ENCODE data around the gene TCF12. TPM values are rescaled to one million over a fixed set of nuclear protein-coding genes. Genes with fewer than 3 reads are reported as not detected.

Gene TCF12
- polyA plus RNA-seq, 1 donor, result 69.4 TPM

DNA sequence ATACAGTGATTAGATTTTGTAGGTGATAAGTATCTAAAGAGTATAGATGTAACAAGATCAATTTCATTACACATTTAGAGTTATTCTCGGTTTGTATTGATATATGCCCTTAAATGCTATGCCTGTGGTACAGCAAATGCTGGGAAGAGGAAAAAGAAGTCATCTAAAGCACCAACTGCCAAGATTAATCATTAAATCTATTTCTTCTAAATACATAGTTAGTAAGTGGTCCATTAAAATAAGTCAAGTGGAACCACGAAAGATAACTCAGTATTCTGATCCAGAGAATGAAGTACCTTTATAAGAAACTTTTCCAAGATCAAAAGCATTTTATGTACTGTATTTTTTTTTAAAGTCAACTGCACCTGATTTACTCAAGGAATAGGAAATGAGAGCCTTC, 315.7 kb downstream of the TCF12 start:
- H3K4me1 ChIP-seq (ENCODE audit: control insufficient read depth, insufficient read depth, low read length), result no peaks in the 10 kb centered on the region
- H3K27ac ChIP-seq (ENCODE audit: low read length), result no peak overlapping the region
- H3K27me3 ChIP-seq (ENCODE audit: control insufficient read depth, insufficient read depth, low read length), result no peaks in the 10 kb centered on the region
- 100% methylated on average over 2 of the region's 2 CpGs for WGBS (ENCODE audit: insufficient coverage, low lambda C conversion rate)
- peaks cover 33% of the 10 kb centered on the region for H3K36me3 ChIP-seq (ENCODE audit: control insufficient read depth, insufficient read depth, low read length)
- H3K4me3 ChIP-seq (ENCODE audit: low read length), result no peak overlapping the region
- DNase-seq, result no peak
- no peaks in the 10 kb centered on the region for H3K9me3 ChIP-seq (ENCODE audit: control insufficient read depth, low read depth, low read length)

DNA sequence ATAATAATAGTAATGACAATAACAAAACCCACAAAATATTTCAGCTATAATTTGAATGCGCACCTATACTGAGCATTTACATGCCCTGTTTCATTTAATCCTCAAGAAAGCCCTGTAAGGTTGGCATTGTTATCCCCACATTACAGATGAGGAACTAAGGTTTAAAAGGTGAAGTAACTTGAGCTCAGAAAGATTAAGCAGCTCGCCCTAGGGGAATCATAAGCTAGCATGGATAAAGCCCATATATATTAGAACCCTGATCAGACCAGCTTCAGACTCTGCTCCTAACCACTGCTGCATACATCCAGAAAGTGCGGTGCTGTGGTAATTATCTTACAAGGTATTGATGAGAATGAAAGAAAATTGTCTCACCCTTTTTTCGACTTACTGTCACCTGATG, 316.7 kb downstream of the TCF12 start:
- Histone ChIP-seq H3K9me3 (ENCODE audit: control insufficient read depth, low read depth, low read length) (no peaks in the 10 kb centered on the region), H3K4me1 (ENCODE audit: control insufficient read depth, insufficient read depth, low read length) (no peaks in the 10 kb centered on the region), H3K27me3 (ENCODE audit: control insufficient read depth, insufficient read depth, low read length) (no peaks in the 10 kb centered on the region), H3K27ac (ENCODE audit: low read length) (no peak overlapping the region), H3K36me3 (ENCODE audit: control insufficient read depth, insufficient read depth, low read length) (peaks cover 33% of the 10 kb centered on the region), H3K4me3 (ENCODE audit: low read length) (no peak overlapping the region)
- 100% methylated on average over 1 of the region's 4 CpGs for WGBS (ENCODE audit: insufficient coverage, low lambda C conversion rate)
- DNase-seq, result no peak

DNA sequence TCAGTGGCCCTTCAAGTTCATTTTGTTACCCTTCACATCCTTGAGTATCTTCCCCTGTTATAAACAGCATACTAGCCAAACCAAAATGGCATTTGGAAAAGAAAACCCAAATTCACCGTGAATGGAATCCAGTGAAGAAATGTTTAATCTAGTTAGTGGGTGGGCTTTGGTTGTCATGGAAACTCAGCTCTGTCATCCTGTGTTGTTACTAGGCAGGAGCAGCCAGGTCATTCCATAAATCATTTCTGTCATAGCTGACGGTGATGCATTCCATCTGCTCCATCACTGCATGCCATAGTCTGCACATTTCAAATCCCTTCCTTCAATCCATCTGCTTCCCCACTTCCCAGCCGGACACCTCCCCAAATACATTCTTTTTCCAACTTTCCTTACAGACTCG, 317.4 kb downstream of the TCF12 start:
- peaks cover 33% of the 10 kb centered on the region for H3K36me3 ChIP-seq (ENCODE audit: control insufficient read depth, insufficient read depth, low read length)
- H3K27ac ChIP-seq (ENCODE audit: low read length), result no peak overlapping the region
- H3K27me3 ChIP-seq (ENCODE audit: control insufficient read depth, insufficient read depth, low read length), result no peaks in the 10 kb centered on the region
- H3K9me3 ChIP-seq (ENCODE audit: control insufficient read depth, low read depth, low read length), result no peaks in the 10 kb centered on the region
- H3K4me1 ChIP-seq (ENCODE audit: control insufficient read depth, insufficient read depth, low read length), result no peaks in the 10 kb centered on the region
- DNase-seq, result peak in 1 of 2 donors; percentile 24
- no peak overlapping the region for H3K4me3 ChIP-seq (ENCODE audit: low read length)
- WGBS (ENCODE audit: insufficient coverage, low lambda C conversion rate), result 85% methylated on average over 2 of the region's 4 CpGs

DNA sequence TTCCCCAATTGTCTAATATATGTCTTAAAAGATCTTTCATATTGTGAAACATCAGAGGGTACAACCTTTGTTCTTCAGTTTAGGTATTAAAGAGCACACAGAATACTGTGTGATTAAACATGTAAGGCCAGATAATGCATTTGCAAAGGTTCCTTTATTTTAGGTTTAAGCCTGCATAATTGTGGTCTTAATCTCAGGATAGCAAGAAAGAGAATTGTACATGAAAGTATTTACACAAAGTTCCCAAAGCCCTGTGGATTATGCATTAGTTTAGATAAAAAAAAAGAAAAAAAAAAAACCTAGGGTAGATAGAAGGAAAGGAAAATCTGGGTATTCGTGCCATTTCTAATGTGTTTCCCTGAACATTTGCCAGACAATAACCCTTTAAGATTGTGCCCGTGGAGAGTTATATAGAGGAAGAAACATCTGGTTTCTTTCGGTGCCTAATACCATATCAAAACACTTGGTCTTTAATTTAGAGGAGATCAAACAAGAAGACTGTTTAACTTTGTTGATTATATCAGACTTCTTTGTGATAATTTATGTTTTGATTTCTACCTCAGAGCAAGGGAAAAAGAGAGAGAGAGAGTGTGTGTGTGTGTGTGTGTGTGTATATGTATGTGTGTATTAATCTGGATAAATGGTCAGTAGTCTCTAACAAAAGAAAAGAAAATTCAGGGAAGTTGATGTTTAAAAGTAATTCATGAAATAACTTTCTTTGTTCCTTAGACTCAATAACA, 318.3 kb downstream of the TCF12 start:
- no peak overlapping the region for H3K27ac ChIP-seq (ENCODE audit: low read length)
- H3K36me3 ChIP-seq (ENCODE audit: control insufficient read depth, insufficient read depth, low read length), result peaks cover 33% of the 10 kb centered on the region
- H3K9me3 ChIP-seq (ENCODE audit: control insufficient read depth, low read depth, low read length), result no peaks in the 10 kb centered on the region
- H3K27me3 ChIP-seq (ENCODE audit: control insufficient read depth, insufficient read depth, low read length), result no peaks in the 10 kb centered on the region
- H3K4me1 ChIP-seq (ENCODE audit: control insufficient read depth, insufficient read depth, low read length), result no peaks in the 10 kb centered on the region
- no peak for DNase-seq
- 40% methylated on average over 1 of the region's 3 CpGs for WGBS (ENCODE audit: insufficient coverage, low lambda C conversion rate)
- H3K4me3 ChIP-seq (ENCODE audit: low read length), result no peak overlapping the region

DNA sequence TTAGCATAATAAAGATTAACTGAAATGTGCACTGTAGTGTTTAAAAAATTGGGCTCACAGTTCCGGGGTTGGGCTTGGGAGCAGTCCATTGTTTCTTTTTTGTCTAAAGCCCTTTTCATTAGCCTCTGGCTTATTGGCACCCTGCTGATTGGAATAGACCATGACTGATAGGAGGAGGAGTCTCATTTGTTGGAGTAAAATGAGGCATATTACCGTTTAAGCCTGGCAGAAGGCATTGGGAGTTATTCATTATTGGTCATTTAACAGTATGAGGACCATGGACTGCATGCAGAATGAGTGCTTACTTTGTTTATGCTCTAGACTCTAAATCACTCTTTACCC, 318.8 kb downstream of the TCF12 start:
- no peaks in the 10 kb centered on the region for H3K27me3 ChIP-seq (ENCODE audit: control insufficient read depth, insufficient read depth, low read length)
- no peak for DNase-seq
- no peaks in the 10 kb centered on the region for H3K4me1 ChIP-seq (ENCODE audit: control insufficient read depth, insufficient read depth, low read length)
- no peaks in the 10 kb centered on the region for H3K9me3 ChIP-seq (ENCODE audit: control insufficient read depth, low read depth, low read length)
- H3K36me3 ChIP-seq (ENCODE audit: control insufficient read depth, insufficient read depth, low read length), result peaks cover 31% of the 10 kb centered on the region
- no peak overlapping the region for H3K27ac ChIP-seq (ENCODE audit: low read length)
- H3K4me3 ChIP-seq (ENCODE audit: low read length), result no peak overlapping the region
- WGBS (ENCODE audit: insufficient coverage, low lambda C conversion rate), result no CpG with 5 or more reads among the region's 2 CpGs

DNA sequence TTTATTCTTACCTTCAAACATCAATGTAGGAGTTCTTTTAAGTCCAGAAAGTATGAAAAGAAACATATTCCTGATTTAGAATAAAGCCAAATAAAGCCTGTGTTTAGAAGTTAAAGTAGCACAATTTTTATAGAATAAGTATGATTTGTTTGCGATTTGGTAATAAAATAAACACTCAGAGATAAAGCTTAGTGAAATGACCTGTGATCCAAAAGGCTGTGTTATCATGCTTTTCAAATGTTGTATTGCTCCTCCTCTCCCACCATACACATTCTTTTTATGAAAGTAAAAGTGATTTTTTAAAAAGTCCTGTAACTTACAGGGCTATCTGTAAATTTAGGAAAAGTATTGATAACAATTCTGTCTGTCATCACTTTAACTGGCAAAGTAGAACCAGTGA, 319.2 kb downstream of the TCF12 start:
- WGBS (ENCODE audit: insufficient coverage, low lambda C conversion rate), result no CpG with 5 or more reads among the region's 1 CpG
- no peaks in the 10 kb centered on the region for H3K27me3 ChIP-seq (ENCODE audit: control insufficient read depth, insufficient read depth, low read length)
- H3K4me1 ChIP-seq (ENCODE audit: control insufficient read depth, insufficient read depth, low read length), result no peaks in the 10 kb centered on the region
- no peak overlapping the region for H3K4me3 ChIP-seq (ENCODE audit: low read length)
- no peaks in the 10 kb centered on the region for H3K9me3 ChIP-seq (ENCODE audit: control insufficient read depth, low read depth, low read length)
- H3K27ac ChIP-seq (ENCODE audit: low read length), result no peak overlapping the region
- H3K36me3 ChIP-seq (ENCODE audit: control insufficient read depth, insufficient read depth, low read length), result peaks cover 29% of the 10 kb centered on the region
- DNase-seq, result no peak

DNA sequence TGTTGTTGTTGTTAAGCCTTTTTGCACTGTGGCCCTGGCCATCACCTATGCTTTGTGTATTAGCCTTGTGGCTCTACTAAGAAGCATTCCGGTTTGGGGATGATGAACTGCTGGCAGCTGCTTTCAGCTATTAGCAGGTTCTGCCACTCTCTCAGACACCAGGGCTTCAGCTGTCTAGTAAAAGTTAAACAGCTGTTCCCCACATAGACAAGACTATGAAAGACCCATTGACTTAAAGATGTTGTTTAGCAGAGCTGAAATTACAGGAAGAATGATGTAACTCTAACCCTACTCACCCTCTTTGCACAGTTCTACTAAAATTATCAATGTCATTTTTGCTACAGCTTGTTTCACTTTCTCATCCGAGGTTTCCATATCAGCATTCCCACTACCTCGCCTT, 326.7 kb downstream of the TCF12 start:
- Histone ChIP-seq H3K36me3 (ENCODE audit: control insufficient read depth, insufficient read depth, low read length) (peaks cover 39% of the 10 kb centered on the region), H3K27me3 (ENCODE audit: control insufficient read depth, insufficient read depth, low read length) (no peaks in the 10 kb centered on the region), H3K4me1 (ENCODE audit: control insufficient read depth, insufficient read depth, low read length) (no peaks in the 10 kb centered on the region), H3K4me3 (ENCODE audit: low read length) (no peak overlapping the region), H3K9me3 (ENCODE audit: control insufficient read depth, low read depth, low read length) (no peaks in the 10 kb centered on the region), H3K27ac (ENCODE audit: low read length) (no peak overlapping the region)
- peak in 1 of 2 donors; percentile 24 for DNase-seq
- no CpG with 5 or more reads among the region's 3 CpGs for WGBS (ENCODE audit: insufficient coverage, low lambda C conversion rate)

DNA sequence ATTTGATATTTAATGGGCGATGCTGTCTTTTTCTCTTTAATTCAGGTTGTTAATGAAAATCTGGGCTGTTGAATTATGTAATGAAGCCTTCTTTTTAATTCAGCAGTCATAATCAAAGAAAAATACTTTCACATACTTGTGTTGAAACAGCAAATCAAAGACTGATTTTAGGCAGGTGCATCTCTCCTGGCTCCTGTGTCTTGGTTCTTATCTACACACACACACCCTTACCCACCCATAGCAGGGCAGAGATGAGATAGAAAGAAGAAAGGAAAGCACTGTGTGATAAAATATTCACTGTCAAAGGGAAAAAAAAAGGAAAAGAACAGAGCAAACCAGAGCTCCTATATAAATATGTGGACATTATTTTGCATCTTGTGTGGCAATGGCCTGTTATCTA, 327.3 kb downstream of the TCF12 start:
- Histone ChIP-seq H3K36me3 (ENCODE audit: control insufficient read depth, insufficient read depth, low read length) (peaks cover 41% of the 10 kb centered on the region), H3K4me3 (ENCODE audit: low read length) (no peak overlapping the region), H3K27ac (ENCODE audit: low read length) (no peak overlapping the region), H3K4me1 (ENCODE audit: control insufficient read depth, insufficient read depth, low read length) (no peaks in the 10 kb centered on the region), H3K9me3 (ENCODE audit: control insufficient read depth, low read depth, low read length) (no peaks in the 10 kb centered on the region), H3K27me3 (ENCODE audit: control insufficient read depth, insufficient read depth, low read length) (no peaks in the 10 kb centered on the region)
- no CpG with 5 or more reads among the region's 1 CpG for WGBS (ENCODE audit: insufficient coverage, low lambda C conversion rate)
- no peak for DNase-seq

DNA sequence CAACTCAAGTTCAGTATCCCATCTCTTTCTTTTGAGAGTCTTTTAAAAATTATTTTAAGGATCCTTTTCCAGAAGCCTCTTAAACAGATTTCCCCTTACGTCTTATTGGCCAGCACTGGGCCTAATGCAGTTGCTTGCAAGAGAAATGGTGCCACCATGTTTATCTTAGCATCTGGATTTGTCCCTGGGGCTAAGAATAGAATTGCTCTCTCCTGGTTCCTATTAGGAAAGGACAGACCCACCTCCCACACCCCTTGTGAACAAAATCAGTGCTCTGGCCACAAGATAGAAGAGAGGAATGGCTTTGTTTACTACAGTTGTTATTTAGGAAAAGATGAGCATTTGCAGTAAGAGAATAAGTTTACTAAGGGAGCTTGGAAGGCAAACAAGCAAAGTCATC, 329.6 kb downstream of the TCF12 start:
- peaks cover 43% of the 10 kb centered on the region for H3K36me3 ChIP-seq (ENCODE audit: control insufficient read depth, insufficient read depth, low read length)

DNA sequence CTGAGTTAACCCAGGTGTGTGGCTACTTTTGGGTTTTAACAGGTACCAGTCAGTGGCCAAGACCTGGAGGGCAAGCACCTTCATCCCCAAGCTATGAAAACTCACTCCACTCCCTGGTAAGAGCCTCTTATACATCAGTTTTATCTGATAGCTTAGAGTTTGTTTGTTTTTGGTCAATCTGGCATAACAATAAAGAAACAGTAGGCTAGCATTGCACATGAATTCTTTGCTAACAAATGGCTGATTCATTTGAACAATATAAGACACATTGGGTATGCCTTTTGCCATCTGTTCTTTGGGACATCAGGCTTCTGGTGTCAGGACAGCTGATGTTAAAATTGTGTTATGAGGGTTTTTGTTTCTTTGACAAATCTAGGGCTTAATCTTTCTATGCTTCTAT, 332.9 kb downstream of the TCF12 start:
- no peak overlapping the region for H3K27ac ChIP-seq (ENCODE audit: low read length)
- no peak overlapping the region for H3K4me3 ChIP-seq (ENCODE audit: low read length)
- no peaks in the 10 kb centered on the region for H3K4me1 ChIP-seq (ENCODE audit: control insufficient read depth, insufficient read depth, low read length)
- H3K36me3 ChIP-seq (ENCODE audit: control insufficient read depth, insufficient read depth, low read length), result peaks cover 40% of the 10 kb centered on the region
- H3K27me3 ChIP-seq (ENCODE audit: control insufficient read depth, insufficient read depth, low read length), result no peaks in the 10 kb centered on the region
- no peaks in the 10 kb centered on the region for H3K9me3 ChIP-seq (ENCODE audit: control insufficient read depth, low read depth, low read length)
- no peak for DNase-seq

More for the DNA sequence above, 329.6 kb downstream of the TCF12 start:
- H3K27me3 ChIP-seq (ENCODE audit: control insufficient read depth, insufficient read depth, low read length), result no peaks in the 10 kb centered on the region
- no peak for DNase-seq
- WGBS (ENCODE audit: insufficient coverage, low lambda C conversion rate), result 100% methylated on average over 1 of the region's 1 CpG
- no peak overlapping the region for H3K4me3 ChIP-seq (ENCODE audit: low read length)
- no peak overlapping the region for H3K27ac ChIP-seq (ENCODE audit: low read length)
- no peaks in the 10 kb centered on the region for H3K4me1 ChIP-seq (ENCODE audit: control insufficient read depth, insufficient read depth, low read length)
- no peaks in the 10 kb centered on the region for H3K9me3 ChIP-seq (ENCODE audit: control insufficient read depth, low read depth, low read length)

DNA sequence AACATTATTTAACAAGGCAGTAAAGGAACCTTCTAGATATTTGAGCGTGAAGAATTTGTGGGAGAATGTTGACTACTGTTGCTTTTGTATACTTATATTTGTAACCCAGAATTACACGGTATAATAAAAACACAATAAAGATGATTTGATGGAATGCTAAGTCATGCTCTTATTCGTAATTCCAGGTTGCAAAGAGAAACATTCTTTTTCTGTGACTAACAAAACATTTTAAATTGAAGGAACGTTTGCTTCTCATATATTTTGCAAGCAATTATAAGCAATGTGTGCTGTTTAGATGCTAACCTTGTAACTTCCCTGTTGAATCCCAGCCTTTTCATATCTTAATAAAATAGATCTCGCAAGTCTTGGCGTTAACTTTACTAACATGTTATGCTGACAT, 333.5 kb downstream of the TCF12 start:
- no peak for DNase-seq
- WGBS (ENCODE audit: insufficient coverage, low lambda C conversion rate), result 77% methylated on average over 5 of the region's 6 CpGs
- Histone ChIP-seq H3K4me1 (ENCODE audit: control insufficient read depth, insufficient read depth, low read length) (no peaks in the 10 kb centered on the region), H3K27ac (ENCODE audit: low read length) (no peak overlapping the region), H3K27me3 (ENCODE audit: control insufficient read depth, insufficient read depth, low read length) (no peaks in the 10 kb centered on the region), H3K9me3 (ENCODE audit: control insufficient read depth, low read depth, low read length) (no peaks in the 10 kb centered on the region), H3K36me3 (ENCODE audit: control insufficient read depth, insufficient read depth, low read length) (peaks cover 36% of the 10 kb centered on the region), H3K4me3 (ENCODE audit: low read length) (no peak overlapping the region)

Data from large intestine (tissue), 3 donors.